GM10248 (cell line): ENCODE results near the gene RIOX2.

Source experiments
- CTCF ChIA-PET: fragments of 300-600 bp; sonication (Branson Sonifier 250); formaldehyde crosslinking; extraction: SDS; loops from one replicate; lab custom pipeline; 2021; ENCODE audit warnings: antibody characterized with exemption; lab: Yijun Ruan, JAX
- POLR2A ChIA-PET: fragments of 350-650 bp; sonication (Branson Sonifier 250); formaldehyde crosslinking; extraction: SDS; loops from one replicate; lab custom pipeline; 2020; ENCODE audit warnings: antibody characterized with exemption; lab: Yijun Ruan, JAX
- DNase-seq: peaks from one replicate; pipeline ENCODE4 v3.0.0; 2012; ENCODE audit errors: extremely low spot score
- CTCF ChIP-seq: IDR thresholded peaks from 2 replicates; pipeline ENCODE4 v1.5.1; 2012; ENCODE audit warnings: mild to moderate bottlenecking, low read depth; ENCODE audit errors: extremely low read depth, missing control alignments, control extremely low read depth

Gene RIOX2

GRCh38 chr3:98003306-98003969, 31.2 kb upstream of the RIOX2 start:
- no peak for TF ChIP-seq CTCF
- POLR2A ChIA-PET: no interaction called here

GRCh38 chr3:98002717-98003116, 30.5 kb upstream of the RIOX2 start:
- POLR2A ChIA-PET: no interaction called here
- no peak for TF ChIP-seq CTCF

More at GRCh38 chr3:98003306-98003969, 31.2 kb upstream of the RIOX2 start:
- no peak for DNase-seq
- CTCF ChIA-PET: interaction anchor here (0.8 to 13.5 kb wide), 4 partner anchors 8 to 36 kb away, joined by 3 to 165 read pairs (median 4); no protein-coding TSS in a partner anchor

DNA sequence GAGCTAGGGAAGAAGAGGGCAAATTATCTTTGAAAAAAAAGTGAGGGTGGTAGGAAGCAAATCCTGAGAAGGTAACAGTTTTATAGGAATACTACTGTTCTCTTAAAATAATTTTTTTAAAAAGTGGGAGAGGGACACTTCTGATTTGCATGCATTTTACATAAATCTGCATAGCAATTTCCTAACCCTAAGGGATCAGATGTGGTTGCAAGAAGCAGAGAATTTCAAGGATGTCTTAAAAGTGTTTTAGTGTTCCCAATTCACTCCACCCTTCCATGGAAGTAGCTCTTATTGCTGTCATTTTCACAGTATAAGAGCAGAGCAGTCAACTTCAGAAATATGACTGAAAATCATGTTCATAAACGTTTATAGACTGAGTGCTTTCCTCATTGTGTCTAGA, 27.8 kb upstream of the RIOX2 start:
- POLR2A ChIA-PET: no interaction called here
- CTCF ChIA-PET: interaction anchor here (1.3 to 3.7 kb wide), 4 partner anchors 11 to 26 kb away, joined by 3 to 16 read pairs (median 8); no protein-coding TSS in a partner anchor
- no peak for DNase-seq
- TF ChIP-seq CTCF: no peak

More at GRCh38 chr3:98002717-98003116, 30.5 kb upstream of the RIOX2 start:
- CTCF ChIA-PET: interaction anchor here (0.8 to 13.5 kb wide), 6 partner anchors 8 to 36 kb away, joined by 3 to 165 read pairs (median 4); no protein-coding TSS in a partner anchor
- DNase-seq: no peak

GRCh38 chr3:97999103-97999502, 26.9 kb upstream of the RIOX2 start:
- no peak for TF ChIP-seq CTCF
- CTCF ChIA-PET: interaction anchor here (1.7 to 3.7 kb wide), 3 partner anchors 12 to 24 kb away, joined by 3 to 16 read pairs (median 12); no protein-coding TSS in a partner anchor
- POLR2A ChIA-PET: no interaction called here
- DNase-seq: no peak

DNA sequence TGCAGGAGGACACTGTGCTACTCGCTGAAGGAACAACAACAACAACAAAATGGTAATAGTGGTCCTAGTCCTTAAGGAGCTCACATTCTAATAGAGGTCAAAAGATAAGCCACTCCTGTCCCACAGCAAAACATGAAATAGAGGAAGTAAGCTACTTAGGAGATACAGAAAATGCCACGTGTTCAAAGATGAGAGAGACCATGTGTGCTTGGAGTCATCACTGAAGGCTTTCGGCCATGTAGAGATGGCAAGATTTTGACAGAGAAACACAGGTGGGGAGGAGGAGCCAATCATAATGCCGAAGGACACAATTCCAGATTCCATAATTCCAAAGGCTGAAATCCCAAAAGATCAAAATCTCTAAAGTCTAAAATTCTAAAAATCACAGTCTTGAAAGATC, 24.8 kb upstream of the RIOX2 start:
- ChIA-PET POLR2A (no interaction called here), CTCF (interaction anchor here (0.9 to 1.3 kb wide), 8 partner anchors 10 to 58 kb away, joined by 3 to 4 read pairs (median 3); no protein-coding TSS in a partner anchor)
- no peak for TF ChIP-seq CTCF

DNA sequence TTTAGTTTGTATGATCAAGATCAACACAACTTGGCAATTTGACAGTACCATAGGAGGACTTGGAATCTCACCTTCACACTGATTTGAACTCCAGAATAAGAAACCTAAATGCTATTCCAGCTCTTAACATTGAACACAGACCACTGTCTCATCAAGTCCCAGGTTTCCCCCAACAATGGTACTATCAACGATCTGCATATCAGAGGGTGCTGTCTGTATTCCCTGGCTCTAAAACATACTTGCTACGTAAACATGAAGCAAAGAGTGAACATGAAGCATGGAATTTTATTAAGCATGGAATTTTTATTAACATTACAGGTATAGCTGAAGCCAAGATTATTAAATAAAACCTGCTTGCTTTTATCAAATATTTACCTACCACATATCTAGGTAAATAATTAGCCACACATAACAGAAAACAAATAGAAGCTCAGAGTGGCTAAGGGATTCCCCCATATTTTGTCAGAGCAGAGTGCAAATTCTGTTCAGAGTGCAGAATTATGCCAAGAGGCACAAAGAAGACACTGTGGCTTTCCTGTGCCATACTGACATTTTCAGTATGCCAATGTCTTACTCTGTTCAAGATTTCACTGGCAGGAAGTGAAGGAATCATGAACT, 22.2 kb upstream of the RIOX2 start:
- TF ChIP-seq CTCF: no peak
- ChIA-PET POLR2A (no interaction called here), CTCF (interaction anchor here (0.7 to 1.2 kb wide), 2 partner anchors 12 to 28 kb away, joined by 3 to 4 read pairs; no protein-coding TSS in a partner anchor)
- DNase-seq: no peak

More for the DNA sequence above, 24.8 kb upstream of the RIOX2 start:
- DNase-seq: no peak
